Bladder microvascular endothelial cell (primary cell): ENCODE results near the gene SFRP2. TPM values are rescaled to one million over a fixed set of nuclear protein-coding genes. Genes with fewer than 3 reads are reported as not detected.

Source experiments
- total RNA-seq: library from RNA; depleted of rRNA; stranded (reverse); fragments of >200 nt; gene quantifications from 2 replicates; pipeline ENCODE4 v1.2.3, GENCODE V29; 2014

SFRP2 gene, protein sequence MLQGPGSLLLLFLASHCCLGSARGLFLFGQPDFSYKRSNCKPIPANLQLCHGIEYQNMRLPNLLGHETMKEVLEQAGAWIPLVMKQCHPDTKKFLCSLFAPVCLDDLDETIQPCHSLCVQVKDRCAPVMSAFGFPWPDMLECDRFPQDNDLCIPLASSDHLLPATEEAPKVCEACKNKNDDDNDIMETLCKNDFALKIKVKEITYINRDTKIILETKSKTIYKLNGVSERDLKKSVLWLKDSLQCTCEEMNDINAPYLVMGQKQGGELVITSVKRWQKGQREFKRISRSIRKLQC
- under 0.01 TPM in 1 of 2 replicates, not detected in the other for total RNA-seq

DNA sequence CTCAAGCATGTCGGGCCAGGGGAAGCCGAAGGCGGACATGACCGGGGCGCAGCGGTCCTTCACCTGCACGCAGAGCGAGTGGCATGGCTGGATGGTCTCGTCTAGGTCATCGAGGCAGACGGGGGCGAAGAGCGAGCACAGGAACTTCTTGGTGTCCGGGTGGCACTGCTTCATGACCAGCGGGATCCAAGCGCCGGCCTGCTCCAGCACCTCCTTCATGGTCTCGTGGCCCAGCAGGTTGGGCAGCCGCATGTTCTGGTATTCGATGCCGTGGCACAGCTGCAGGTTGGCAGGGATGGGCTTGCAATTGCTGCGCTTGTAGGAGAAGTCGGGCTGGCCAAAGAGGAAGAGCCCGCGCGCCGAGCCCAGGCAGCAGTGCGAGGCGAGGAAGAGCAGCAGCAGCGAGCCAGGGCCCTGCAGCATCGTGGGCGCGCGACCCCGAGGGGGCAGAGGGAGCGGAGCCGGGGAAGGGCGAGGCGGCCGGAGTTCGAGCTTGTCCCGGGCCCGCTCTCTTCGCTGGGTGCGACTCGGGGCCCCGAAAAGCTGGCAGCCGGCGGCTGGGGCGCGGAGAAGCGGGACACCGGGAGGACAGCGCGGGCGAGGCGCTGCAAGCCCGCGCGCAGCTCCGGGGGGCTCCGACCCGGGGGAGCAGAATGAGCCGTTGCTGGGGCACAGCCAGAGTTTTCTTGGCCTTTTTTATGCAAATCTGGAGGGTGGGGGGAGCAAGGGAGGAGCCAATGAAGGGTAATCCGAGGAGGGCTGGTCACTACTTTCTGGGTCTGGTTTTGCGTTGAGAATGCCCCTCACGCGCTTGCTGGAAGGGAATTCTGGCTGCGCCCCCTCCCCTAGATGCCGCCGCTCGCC, at the start of gene SFRP2:
SFRP2 (minus strand) TSS at position 671 of the 864 bp plus-strand sequence; CDS start at position 423, 248 bp downstream.

DNA sequence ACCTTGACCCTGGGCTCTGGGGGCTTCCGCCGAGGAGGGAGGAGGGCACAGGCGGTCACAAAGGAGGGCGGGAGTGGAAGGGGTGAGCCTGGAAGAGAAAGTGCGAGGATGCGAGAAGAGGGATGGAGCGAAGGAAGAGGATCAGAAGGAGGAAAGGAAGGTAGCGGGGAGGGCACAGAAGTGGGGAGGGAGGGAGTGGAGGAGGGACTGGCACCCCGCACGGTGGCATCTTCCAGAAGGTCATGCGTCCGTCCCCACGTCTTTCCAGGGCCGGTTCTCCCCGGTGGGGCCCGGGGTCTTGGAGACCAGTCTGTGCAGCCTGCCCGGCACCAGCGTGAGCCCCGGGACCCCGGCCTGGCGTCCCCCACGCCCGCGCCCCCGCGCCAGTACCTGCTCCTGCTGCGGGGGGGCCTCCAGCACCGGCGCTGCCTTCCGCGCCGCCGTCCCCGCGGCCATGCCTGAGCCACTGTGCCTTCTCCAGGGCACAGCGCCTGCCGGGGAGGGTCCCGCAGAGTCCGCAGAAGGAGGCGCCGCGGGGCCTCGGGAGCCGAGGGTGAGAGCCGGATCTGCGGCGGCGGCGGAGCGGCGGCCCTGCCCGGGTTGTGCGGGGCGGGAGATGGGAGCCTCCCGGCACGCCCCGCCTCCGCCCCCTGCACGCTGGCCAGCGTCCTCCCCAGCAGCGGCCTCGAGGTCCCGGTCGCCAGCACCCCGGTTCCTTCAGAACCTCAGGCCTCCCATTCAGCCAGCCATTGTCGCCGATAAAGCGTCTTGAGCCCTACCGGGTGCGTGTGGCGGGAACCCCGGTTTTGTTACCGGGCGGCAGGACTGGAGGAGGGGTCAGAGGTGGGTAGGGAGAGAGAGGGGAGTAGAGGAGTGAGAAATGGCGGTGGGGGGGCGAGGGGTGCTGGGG, 29.2 kb downstream of the SFRP2 start, which contains the start of gene RNF175:
RNF175 (minus strand) TSS at position 618 of the 910 bp plus-strand sequence; CDS start at position 456, 162 bp downstream.

Other genes starting within 250 kb of the SFRP2 start
- gene TLR2, start 104.8 kb downstream of the SFRP2 start, total RNA-seq = 0.65 and 4.7 TPM in 2 replicates
- gene RNF175, start 29.1 kb downstream of the SFRP2 start, total RNA-seq = 0.06 TPM in 1 of 2 replicates, not detected in the other